Measurements from ENCODE around the gene DDB1. TPM values are rescaled to one million over a fixed set of nuclear protein-coding genes. Genes with fewer than 3 reads are reported as not detected.
A peak's percentile ranks its signal among the peaks of the same experiment; 100 is the strongest.

Gene DDB1
- total and polyA plus RNA-seq, 2 of the 13 experiments (the other 11 are each of a cell fraction or from before 2014, with no cell fraction given) = 217 to 266 TPM

DNA sequence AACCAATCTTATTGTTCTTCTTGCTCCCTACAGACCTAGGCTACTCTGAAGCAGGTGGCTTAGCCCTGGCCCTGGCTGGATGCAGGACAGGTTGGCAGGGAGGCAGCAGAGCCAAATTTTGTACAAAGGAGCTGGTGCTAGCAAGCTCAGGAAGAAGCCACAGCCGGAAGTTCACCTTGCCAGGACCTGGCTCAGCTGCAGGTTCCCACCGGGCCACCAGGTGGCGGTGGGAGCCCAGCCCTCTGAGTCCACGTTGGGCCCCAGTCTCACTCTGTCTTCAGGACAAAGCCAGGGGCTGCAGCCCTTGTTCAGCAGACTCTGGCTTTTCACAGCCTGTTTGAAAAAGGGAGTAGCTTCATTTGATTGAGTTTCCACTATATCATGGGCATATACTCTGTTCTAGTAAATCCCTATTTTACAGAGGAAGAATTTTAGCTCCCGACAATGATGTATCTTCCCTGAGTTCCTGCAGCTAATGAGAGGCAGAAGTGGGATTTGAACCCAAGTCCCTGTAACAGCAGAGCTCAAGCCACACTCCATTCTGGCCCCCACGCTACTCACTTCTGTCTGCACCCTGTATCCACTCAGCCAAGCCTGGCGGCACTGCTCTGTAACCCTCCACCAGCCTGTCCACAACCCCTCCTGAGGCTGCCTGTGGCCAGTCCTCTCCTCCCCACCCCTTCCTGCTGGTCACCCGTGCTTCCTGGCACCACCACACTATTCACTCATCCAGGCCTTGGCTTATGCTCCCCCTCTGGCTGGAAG is 3.4 kb upstream of the DDB1 start (continued):
- TF ChIP-seq TFDP2 (CRISPR knock-in tag; IDR thresholded peaks at IDR 0.05) = 0 out of 2 replicates have a peak, but pooled peaks have one; percentile 32
- TF ChIP-seq SUZ12 (IDR thresholded peaks at IDR 0.05; ENCODE audit: low read depth, low read length) = no peak

GRCh38 chr11:61335355-61335710 is 2.4 kb upstream of the DDB1 start:
- in situ Hi-C loops (cut with HindIII; ENCODE audit: extremely low pct_ligation_motif_present, low pct_unique_long_range_greater_than_20kb) = loop anchor here (5.0 kb wide), 1 partner anchor 52 kb away; no protein-coding TSS in a partner anchor
- no peak overlapping the region for H2AFZ ChIP-seq (ENCODE audit: low read length)
- no peak for TF ChIP-seq KDM3A (CRISPR knock-in tag; IDR thresholded peaks at IDR 0.05; ENCODE audit: low read depth)
- TF ChIP-seq RARG (CRISPR knock-in tag; IDR thresholded peaks at IDR 0.05; ENCODE audit: low read depth) = no peak
- no peak for TF ChIP-seq NFIB (CRISPR knock-in tag; IDR thresholded peaks at IDR 0.05; ENCODE audit: borderline replicate concordance)
- TF ChIP-seq FOXP4 (CRISPR knock-in tag; IDR thresholded peaks at IDR 0.05) = 0 out of 2 replicates have a peak, but pooled peaks have one; percentile 5
- no peak for TF ChIP-seq EP300 (IDR thresholded peaks at IDR 0.05; ENCODE audit: low read depth in 2 of 2, low read length in 2 of 2)
- TF ChIP-seq EP300 (CRISPR knock-in tag; IDR thresholded peaks at IDR 0.05; ENCODE audit: borderline replicate concordance) = 0 out of 2 replicates have a peak, but pooled peaks have one; percentile 27
- TF ChIP-seq, protein P1, sequence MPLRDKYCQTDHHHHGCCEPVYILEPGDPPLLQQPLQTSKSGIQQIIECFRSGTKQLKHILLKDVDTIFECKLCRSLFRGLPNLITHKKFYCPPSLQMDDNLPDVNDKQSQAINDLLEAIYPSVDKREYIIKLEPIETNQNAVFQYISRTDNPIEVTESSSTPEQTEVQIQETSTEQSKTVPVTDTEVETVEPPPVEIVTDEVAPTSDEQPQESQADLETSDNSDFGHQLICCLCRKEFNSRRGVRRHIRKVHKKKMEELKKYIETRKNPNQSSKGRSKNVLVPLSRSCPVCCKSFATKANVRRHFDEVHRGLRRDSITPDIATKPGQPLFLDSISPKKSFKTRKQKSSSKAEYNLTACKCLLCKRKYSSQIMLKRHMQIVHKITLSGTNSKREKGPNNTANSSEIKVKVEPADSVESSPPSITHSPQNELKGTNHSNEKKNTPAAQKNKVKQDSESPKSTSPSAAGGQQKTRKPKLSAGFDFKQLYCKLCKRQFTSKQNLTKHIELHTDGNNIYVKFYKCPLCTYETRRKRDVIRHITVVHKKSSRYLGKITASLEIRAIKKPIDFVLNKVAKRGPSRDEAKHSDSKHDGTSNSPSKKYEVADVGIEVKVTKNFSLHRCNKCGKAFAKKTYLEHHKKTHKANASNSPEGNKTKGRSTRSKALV (CRISPR knock-in tag; IDR thresholded peaks at IDR 0.05) = peak; percentile 50; the same call in 1 of the 2 replicates
- 0 out of 2 replicates have a peak, but pooled peaks have one; percentile 18 for TF ChIP-seq NFIC (IDR thresholded peaks at IDR 0.05; ENCODE audit: low read length)
- no peak for TF ChIP-seq CREBL2 (CRISPR knock-in tag; IDR thresholded peaks at IDR 0.05; ENCODE audit: borderline replicate concordance)
- TF ChIP-seq PHF20 (CRISPR knock-in tag; IDR thresholded peaks at IDR 0.05) = peak; percentile 48; the same call in 1 of the 2 replicates
- peak; percentile 39; the same call in 1 of the 2 replicates for TF ChIP-seq SIN3A (IDR thresholded peaks at IDR 0.05; ENCODE audit: borderline replicate concordance, low read depth, low read length)
- TF ChIP-seq SOX5 (CRISPR knock-in tag; IDR thresholded peaks at IDR 0.05; ENCODE audit: borderline replicate concordance) = no peak
- 0 out of 2 replicates have a peak, but pooled peaks have one; percentile 10 for TF ChIP-seq ZFY (CRISPR knock-in tag; IDR thresholded peaks at IDR 0.05)
- no peak for TF ChIP-seq NPAS2 (CRISPR knock-in tag; IDR thresholded peaks at IDR 0.05; ENCODE audit: borderline replicate concordance)

More at GRCh38 chr11:61335355-61335710, 2.4 kb upstream of the DDB1 start:
- no peak for DNase-seq (ENCODE audit: low spot score)
- Histone ChIP-seq H3K27me3 (ENCODE audit: control insufficient read depth in 1 of 2, insufficient read depth in 2 of 2, low read length in 2 of 2) (no peaks in the 10 kb centered on the region; a peak in 1 of 5 replicates), H3K4me2 (ENCODE audit: low read depth, low read length) (peak overlapping the region; percentile 95), H3K4me3 (replicated peaks in 1 of 3; ENCODE audit: insufficient read depth in 1 of 3, low read depth in 2 of 3, low read length in 3 of 3) (peak overlapping the region; percentile 95 to 98 (median 96)), H3K36me3 (replicated peaks in 1 of 2; ENCODE audit: control insufficient read depth in 1 of 2, insufficient read depth in 2 of 2, low read length in 2 of 2) (peaks cover 13 to 25% of the 10 kb centered on the region in 2 experiments; a peak in 4 of 5 replicates), H3K9ac (ENCODE audit: insufficient read depth, low read depth, low read length) (peak overlapping the region; percentile 100), H3K4me1 (ENCODE audit: insufficient read depth, low read length) (peaks cover 51% of the 10 kb centered on the region), H4K20me1 (ENCODE audit: insufficient read depth, low read length) (peaks cover 17% of the 10 kb centered on the region), H3K9me3 (ENCODE audit: low read length) (no peaks in the 10 kb centered on the region), H3K27ac (ENCODE audit: extremely low read length, insufficient read depth, low read length) (peak overlapping the region; percentile 91), H3K79me2 (ENCODE audit: insufficient read depth, low read length) (peaks cover 70% of the 10 kb centered on the region)
- CTCF ChIA-PET (ENCODE audit: low intra/inter-chr PET ratio, low total read pairs) = interaction anchor here (4.1 kb wide), 1 partner anchor 50 kb away, joined by 69 read pairs; no protein-coding TSS in a partner anchor
- intact Hi-C loops (cut with micrococcal nuclease; ENCODE audit: unreplicated experiment) = loop anchor here (2.0 to 10.0 kb wide), 3 partner anchors 27 to 81 kb away; partner anchors contain the start of gene TMEM138
- no TSS peak for BruUV-seq (replicated peaks)
- no peak for FAIRE-seq
- 0% methylated on average over 1 of the region's 1 CpG for WGBS (ENCODE audit: low lambda C conversion rate)
- POLR2A ChIA-PET = interaction anchor here (1.1 to 4.7 kb wide), 9 partner anchors 11 to 94 kb away, joined by 3 to 146 read pairs (median 21); partner anchors contain the start of genes CPSF7, CYB561A3, SDHAF2 and TMEM138
- no peak for ATAC-seq
